ENCODE results near the gene RMND5B. TPM values are rescaled to one million over a fixed set of nuclear protein-coding genes. Genes with fewer than 3 reads are reported as not detected.

The RMND5B gene
- total RNA-seq, 6 experiments from 2014 or later = 14.4 to 23.5 (median 20.9) TPM

DNA sequence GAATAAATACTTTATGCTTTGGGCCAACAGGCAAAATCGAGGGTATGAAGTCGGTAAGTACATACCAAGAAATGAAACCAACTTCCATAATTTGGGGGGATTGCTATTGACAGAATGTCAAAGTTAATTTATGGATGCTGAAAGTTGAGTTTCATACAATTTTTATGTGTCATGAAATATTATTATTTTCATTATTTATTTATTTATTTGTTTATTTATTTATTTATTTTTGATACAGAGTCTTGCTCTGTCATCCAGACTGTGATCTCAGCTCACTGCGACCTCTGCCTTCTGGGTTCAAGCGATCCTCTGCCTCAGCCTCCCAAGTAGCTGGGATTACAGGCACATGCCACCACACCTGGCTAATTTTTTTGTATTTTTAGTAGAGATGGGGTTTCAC is 60.8 kb downstream of the RMND5B start:
- no peak for DNase-seq
- no peak for TF ChIP-seq CTCF (IDR thresholded peaks at IDR 0.05)
- no peak for TF ChIP-seq POLR2A (IDR thresholded peaks at IDR 0.05)
- 75% methylated on average over 4 of the region's 4 CpGs for WGBS (ENCODE audit: insufficient coverage, low coverage, low lambda C conversion rate, missing lambda C conversion rate)
- Histone ChIP-seq H3K36me3 (no peaks in the 10 kb centered on the region), H3K27ac (no peak overlapping the region), H3K9me3 (no peaks in the 10 kb centered on the region), H3K4me1 (peaks cover 0 to 21% (median 5%) of the 10 kb centered on the region in 4 donors), H3K27me3 (no peaks in the 10 kb centered on the region), H3K4me3 (no peak overlapping the region)
- intact Hi-C loops (cut with DNase I) = no loop called here
- ATAC-seq = no peak

DNA sequence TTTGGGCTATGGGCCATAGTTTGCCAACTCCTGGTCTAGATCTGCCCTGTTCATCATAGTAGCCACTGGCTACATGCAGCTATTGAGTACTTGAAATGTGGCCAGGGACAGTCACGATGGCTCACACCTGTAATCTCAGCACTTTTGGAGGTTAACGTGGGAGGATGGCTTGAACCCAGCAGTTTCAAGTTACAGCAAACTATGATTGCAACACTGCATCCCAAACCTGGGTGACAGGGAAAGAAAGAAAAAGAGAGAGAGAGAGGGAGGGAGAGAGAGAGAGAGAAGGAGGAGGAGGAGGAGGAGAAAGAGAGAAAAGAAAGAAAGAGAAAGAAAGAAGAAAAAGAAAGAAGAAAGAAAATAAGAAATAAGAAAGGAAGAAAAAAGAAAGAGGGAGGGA is 61.4 kb downstream of the RMND5B start:
- peaks cover 0 to 21% (median 5%) of the 10 kb centered on the region in 4 donors for H3K4me1 ChIP-seq
- H3K36me3 ChIP-seq = no peaks in the 10 kb centered on the region
- 25% methylated on average over 2 of the region's 2 CpGs for WGBS (ENCODE audit: insufficient coverage, low coverage, low lambda C conversion rate, missing lambda C conversion rate)
- no peaks in the 10 kb centered on the region for H3K27me3 ChIP-seq
- H3K9me3 ChIP-seq = no peaks in the 10 kb centered on the region
- H3K27ac ChIP-seq = no peak overlapping the region
- TF ChIP-seq POLR2A (IDR thresholded peaks at IDR 0.05) = no peak
- ATAC-seq (peak; percentile 71 to 86 (median 80)), DNase-seq (peak in 2 of 3 donors; percentile 52 to 78)
- intact Hi-C loops (cut with DNase I) = no loop called here
- H3K4me3 ChIP-seq = no peak overlapping the region

DNA sequence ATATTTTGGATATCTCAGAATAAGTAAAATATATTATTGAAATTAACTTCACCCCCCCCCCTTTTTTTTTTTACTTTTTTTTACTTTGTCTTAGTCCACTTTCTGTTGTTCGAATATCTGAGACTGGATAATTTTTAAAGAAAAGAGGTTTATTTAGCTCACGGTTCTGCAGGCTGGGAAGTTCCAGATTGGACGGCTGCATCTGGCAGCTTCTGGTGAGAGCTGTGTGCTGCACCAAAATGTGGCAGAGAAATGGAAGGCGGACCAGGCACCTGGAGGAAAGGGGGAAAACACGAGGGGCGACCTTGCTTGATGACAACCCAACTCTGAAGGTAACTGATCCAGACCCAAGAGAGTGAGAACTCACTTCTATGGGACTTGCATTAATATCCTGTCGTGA is 62.0 kb downstream of the RMND5B start:
- no peak for TF ChIP-seq POLR2A (IDR thresholded peaks at IDR 0.05)
- TF ChIP-seq CTCF (IDR thresholded peaks at IDR 0.05) = no peak
- 91% methylated on average over 7 of the region's 7 CpGs for WGBS (ENCODE audit: insufficient coverage, low coverage, low lambda C conversion rate, missing lambda C conversion rate)
- H3K36me3 ChIP-seq = no peaks in the 10 kb centered on the region
- H3K27ac ChIP-seq = no peak overlapping the region
- DNase-seq (peak in 1 of 3 donors; percentile 17), ATAC-seq (no peak)
- intact Hi-C loops (cut with DNase I) = no loop called here
- no peaks in the 10 kb centered on the region for H3K27me3 ChIP-seq
- H3K4me1 ChIP-seq = peaks cover 0 to 21% (median 5%) of the 10 kb centered on the region in 4 donors
- H3K4me3 ChIP-seq = no peak overlapping the region
- no peaks in the 10 kb centered on the region for H3K9me3 ChIP-seq

DNA sequence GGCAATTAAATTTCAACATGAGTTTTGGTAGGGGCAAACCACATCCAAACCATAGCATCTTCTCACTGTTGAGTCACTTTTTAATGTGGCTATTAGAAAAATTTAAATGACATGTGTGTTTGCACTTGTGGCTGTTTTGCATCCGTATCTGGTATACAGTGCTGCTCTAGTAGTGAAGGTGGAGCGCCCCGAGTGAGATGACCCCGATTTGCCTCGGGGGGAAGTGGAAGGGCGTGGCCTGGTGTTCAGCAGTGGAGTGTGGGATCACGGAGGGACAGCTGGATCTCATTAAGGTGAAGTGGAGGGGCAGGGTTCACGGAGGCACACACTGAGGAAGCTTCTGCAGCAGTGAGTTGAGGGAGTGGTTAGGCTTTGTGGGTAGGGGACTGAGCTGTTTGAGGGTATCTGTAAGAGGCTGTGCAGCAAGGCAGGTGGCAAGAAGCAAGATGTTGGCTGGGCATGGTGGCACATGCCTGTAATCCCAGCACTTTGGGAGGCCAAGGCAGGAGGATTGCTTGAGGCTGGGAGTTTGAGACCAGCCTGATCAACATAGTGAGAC is 62.5 kb downstream of the RMND5B start:
- no peak for TF ChIP-seq CTCF (IDR thresholded peaks at IDR 0.05)
- no peak for TF ChIP-seq POLR2A (IDR thresholded peaks at IDR 0.05)
- no peaks in the 10 kb centered on the region for H3K36me3 ChIP-seq
- 66% methylated on average over 8 of the region's 8 CpGs for WGBS (ENCODE audit: insufficient coverage, low coverage, low lambda C conversion rate, missing lambda C conversion rate)
- DNase-seq (no peak), ATAC-seq (no peak)
- H3K4me1 ChIP-seq = peaks cover 0 to 21% (median 5%) of the 10 kb centered on the region in 4 donors
- H3K27ac ChIP-seq = no peak overlapping the region
- H3K4me3 ChIP-seq = no peak overlapping the region
- no peaks in the 10 kb centered on the region for H3K9me3 ChIP-seq
- intact Hi-C loops (cut with DNase I) = no loop called here
- no peaks in the 10 kb centered on the region for H3K27me3 ChIP-seq

DNA sequence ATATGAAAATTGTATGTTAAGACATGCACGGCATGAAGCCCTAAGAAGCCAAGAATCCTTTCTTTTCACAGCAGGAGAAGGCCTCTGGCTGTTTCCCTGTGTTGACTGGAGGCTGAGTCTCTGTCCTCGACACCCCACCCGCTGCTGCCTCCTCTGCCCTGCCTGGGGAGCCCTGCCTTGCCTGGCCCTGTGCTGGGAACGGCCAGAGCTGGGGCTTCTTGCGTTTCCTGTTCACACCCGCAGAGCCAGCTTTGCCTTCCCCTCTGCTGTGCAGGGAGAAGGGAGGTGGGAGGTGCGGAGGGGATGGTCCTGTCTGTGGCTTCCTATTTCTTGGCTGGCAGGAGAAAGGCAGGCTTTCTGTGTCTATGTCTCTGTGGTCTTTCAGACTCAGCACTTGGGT is 63.2 kb downstream of the RMND5B start:
- H3K36me3 ChIP-seq = no peaks in the 10 kb centered on the region
- H3K27ac ChIP-seq = no peak overlapping the region
- intact Hi-C loops (cut with DNase I) = no loop called here
- H3K4me1 ChIP-seq = peaks cover 0 to 21% (median 5%) of the 10 kb centered on the region in 4 donors
- TF ChIP-seq CTCF (IDR thresholded peaks at IDR 0.05) (no peak), POLR2A (IDR thresholded peaks at IDR 0.05) (no peak)
- 71% methylated on average over 4 of the region's 7 CpGs for WGBS (ENCODE audit: insufficient coverage, low coverage, low lambda C conversion rate, missing lambda C conversion rate)
- no peak overlapping the region for H3K4me3 ChIP-seq
- ATAC-seq (no peak), DNase-seq (no peak)
- H3K27me3 ChIP-seq = no peaks in the 10 kb centered on the region
- no peaks in the 10 kb centered on the region for H3K9me3 ChIP-seq

All from right lobe of liver (tissue), 6 donors.